ENCODE measurements around the gene STC2.

The STC2 gene

DNA sequence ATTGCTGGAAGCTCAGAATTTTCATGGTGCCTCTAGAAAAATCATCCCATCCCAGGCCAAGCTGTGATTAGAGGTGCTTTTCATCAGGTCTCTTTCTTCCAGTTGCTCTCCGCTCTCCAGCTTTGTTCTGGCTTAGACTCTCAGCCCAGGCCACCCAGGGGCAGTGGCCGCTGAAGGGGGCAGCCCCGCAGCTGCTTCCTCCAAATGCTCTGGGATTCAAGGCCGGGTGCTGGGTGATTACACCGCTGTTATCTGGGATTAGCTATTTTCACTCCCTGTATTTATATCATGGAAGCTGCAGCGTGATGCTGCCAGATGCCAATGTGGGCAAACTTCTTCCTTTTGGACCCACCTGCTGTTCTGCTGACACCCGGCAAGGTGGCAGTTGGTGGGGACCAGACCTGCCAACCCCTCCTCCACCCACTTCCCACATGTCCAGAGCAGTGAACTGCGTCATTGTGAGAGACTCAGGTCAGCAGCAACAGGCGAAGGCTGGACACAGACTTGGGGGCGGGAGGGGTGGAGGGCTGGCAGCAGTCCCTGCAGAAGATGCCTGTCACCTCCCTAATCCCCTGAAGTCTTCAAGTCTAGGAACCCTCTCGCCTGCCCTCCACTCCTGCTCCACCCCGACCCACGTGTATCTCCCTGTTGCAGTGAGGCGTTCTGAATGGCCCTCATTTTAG is 59.3 kb downstream of the STC2 start:
- peaks cover 43 to 56% of the 10 kb centered on the region in 2 donors for H3K27me3 Mint-ChIP-seq
- H3K9me3 Mint-ChIP-seq, result peaks cover 0 to 1% of the 10 kb centered on the region in 2 donors
- no peaks in the 10 kb centered on the region for H3K36me3 Mint-ChIP-seq (ENCODE audit: insufficient read depth)
- H3K4me3 Mint-ChIP-seq, result no peak overlapping the region
- ATAC-seq (replicated peaks), result no peak
- H3K27ac Mint-ChIP-seq, result no peak overlapping the region
- no peak for DNase-seq
- H3K4me1 Mint-ChIP-seq (ENCODE audit: low read depth in 2 of 2), result no peaks in the 10 kb centered on the region

DNA sequence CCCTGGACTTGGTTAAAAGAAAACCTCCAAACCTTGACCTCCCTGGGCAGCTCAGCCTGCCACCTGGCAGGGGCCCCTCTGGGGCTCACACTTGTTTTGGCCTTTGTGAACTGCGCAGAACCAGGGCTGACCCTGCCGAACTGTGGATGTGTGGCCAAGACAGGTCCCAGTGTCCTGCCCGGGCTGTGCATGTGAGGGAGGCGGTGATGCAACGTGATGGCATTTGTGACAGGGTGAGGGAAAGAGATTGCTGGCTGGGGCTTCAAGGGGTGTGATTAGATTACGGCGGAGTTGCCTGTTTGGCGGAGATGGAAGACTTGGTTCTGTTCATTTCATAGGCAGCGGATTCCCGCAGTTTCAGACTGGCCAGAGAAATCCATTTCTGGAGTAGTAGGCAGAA is 62.8 kb downstream of the STC2 start:
- peaks cover 41 to 49% of the 10 kb centered on the region in 2 donors for H3K27me3 Mint-ChIP-seq

More for the DNA sequence above, 62.8 kb downstream of the STC2 start:
- H3K4me1 Mint-ChIP-seq (ENCODE audit: low read depth in 2 of 2), result no peaks in the 10 kb centered on the region
- no peak overlapping the region for H3K4me3 Mint-ChIP-seq
- no peaks in the 10 kb centered on the region for H3K9me3 Mint-ChIP-seq
- H3K36me3 Mint-ChIP-seq (ENCODE audit: insufficient read depth), result no peaks in the 10 kb centered on the region
- DNase-seq (no peak), ATAC-seq (replicated peaks) (no peak)
- H3K27ac Mint-ChIP-seq, result no peak overlapping the region

All from effector memory CD8-positive, alpha-beta T cell (primary cell).